HEK293 (cell line): ENCODE data around the gene SNTB2.

ENCODE experiments used
- ELK4 ChIP-seq: IDR thresholded peaks from 2 replicates; pipeline ENCODE4 v1.6.1; 2011; ENCODE audit warnings: mild to moderate bottlenecking, low read depth, low read length, borderline replicate concordance
- IKZF3 ChIP-seq: fragments of 450-650 bp; IDR thresholded peaks from 2 replicates; pipeline ENCODE4 v1.5.0; 2018; ENCODE audit warnings: missing biosample characterization, mild to moderate bottlenecking, missing genetic modification characterization, moderate library complexity
- TRIM28 ChIP-seq: IDR thresholded peaks from 2 replicates; pipeline ENCODE4 v1.6.1; 2011; ENCODE audit warnings: low read length, control low read depth, borderline replicate concordance
- ZNF121 ChIP-seq: fragments of 450-650 bp; formaldehyde crosslinking; IDR thresholded peaks from 2 replicates; pipeline ENCODE4 v1.5.1; 2016; ENCODE audit warnings: missing biosample characterization, missing genetic modification characterization
- ZNF133 ChIP-seq: fragments of 450-650 bp; formaldehyde crosslinking; IDR thresholded peaks from 2 replicates; pipeline ENCODE4 v1.5.1; 2016; ENCODE audit warnings: missing biosample characterization, missing genetic modification characterization
- ZNF2 ChIP-seq: fragments of 450-650 bp; formaldehyde crosslinking; IDR thresholded peaks from 2 replicates; pipeline ENCODE4 v1.5.1; 2016; ENCODE audit warnings: missing biosample characterization, missing genetic modification characterization
- ZNF302 ChIP-seq: fragments of 450-650 bp; formaldehyde crosslinking; IDR thresholded peaks from 2 replicates; pipeline ENCODE4 v1.5.1; 2016; ENCODE audit warnings: missing biosample characterization, missing genetic modification characterization, low read depth
- ZNF391 ChIP-seq: fragments of 450-650 bp; formaldehyde crosslinking; IDR thresholded peaks from 2 replicates; pipeline ENCODE4 v1.5.1; 2016; ENCODE audit warnings: low read depth, missing biosample characterization, missing genetic modification characterization, borderline replicate concordance
- ZNF513 ChIP-seq: fragments of 450-650 bp; IDR thresholded peaks from 2 replicates; pipeline ENCODE4 v1.5.1; 2018; ENCODE audit warnings: missing biosample characterization, missing genetic modification characterization
- ZNF530 ChIP-seq: fragments of 450-650 bp; formaldehyde crosslinking; IDR thresholded peaks from 2 replicates; pipeline ENCODE4 v1.5.1; 2016; ENCODE audit warnings: low read depth, missing biosample characterization, missing genetic modification characterization
- ZNF561 ChIP-seq: fragments of 450-650 bp; IDR thresholded peaks from 2 replicates; pipeline ENCODE4 v1.5.1; 2018; ENCODE audit warnings: missing biosample characterization, missing genetic modification characterization, borderline replicate concordance
- ZNF621 ChIP-seq: fragments of 450-650 bp; formaldehyde crosslinking; IDR thresholded peaks from 2 replicates; pipeline ENCODE4 v1.5.1; 2017; ENCODE audit warnings: missing biosample characterization, missing genetic modification characterization
- ZNF626 ChIP-seq: fragments of 450-650 bp; sonication (Bioruptor Pico); formaldehyde crosslinking; IDR thresholded peaks from 2 replicates; pipeline ENCODE4 v1.5.1; 2018; ENCODE audit warnings: missing biosample characterization, missing genetic modification characterization, inconsistent platforms
- ZNF76 ChIP-seq: fragments of 450-650 bp; formaldehyde crosslinking; IDR thresholded peaks from 2 replicates; pipeline ENCODE4; 2016; ENCODE audit warnings: low read depth, missing biosample characterization, missing genetic modification characterization, borderline replicate concordance
- ZNF776 ChIP-seq: fragments of 450-650 bp; formaldehyde crosslinking; IDR thresholded peaks from 2 replicates; pipeline ENCODE4 v1.5.0; 2017; ENCODE audit warnings: missing biosample characterization, missing genetic modification characterization, borderline replicate concordance
- TF ChIP-seq, protein P1 (sequence below): fragments of 450-650 bp; formaldehyde crosslinking; IDR thresholded peaks from 2 replicates; pipeline ENCODE4 v1.5.1; 2016; ENCODE audit warnings: missing biosample characterization, missing genetic modification characterization
- TF ChIP-seq, protein P2 (sequence below): fragments of 450-650 bp; formaldehyde crosslinking; IDR thresholded peaks from 2 replicates; pipeline ENCODE4 v1.5.1; 2016; ENCODE audit warnings: missing biosample characterization, missing genetic modification characterization
- TF ChIP-seq, protein P3 (sequence below): fragments of 450-650 bp; formaldehyde crosslinking; optimal IDR thresholded peaks from 2 replicates; pipeline ENCODE3; 2016; ENCODE audit warnings: missing biosample characterization, mild to moderate bottlenecking, missing genetic modification characterization
- TF ChIP-seq, protein P4 (sequence below): fragments of 450-650 bp; formaldehyde crosslinking; conservative IDR thresholded peaks from 2 replicates; pipeline ENCODE4 v1.5.1; 2016; ENCODE audit warnings: low read depth, missing biosample characterization, missing genetic modification characterization
- TF ChIP-seq, protein P5 (sequence below): fragments of 450-650 bp; formaldehyde crosslinking; IDR thresholded peaks from 2 replicates; pipeline ENCODE4 v1.5.1; 2017; ENCODE audit warnings: missing biosample characterization, missing genetic modification characterization
- TF ChIP-seq, protein P6 (sequence below): fragments of 450-650 bp; formaldehyde crosslinking; IDR thresholded peaks from 2 replicates; pipeline ENCODE4 v1.5.1; 2016; ENCODE audit warnings: missing biosample characterization, missing genetic modification characterization

The SNTB2 gene

DNA sequence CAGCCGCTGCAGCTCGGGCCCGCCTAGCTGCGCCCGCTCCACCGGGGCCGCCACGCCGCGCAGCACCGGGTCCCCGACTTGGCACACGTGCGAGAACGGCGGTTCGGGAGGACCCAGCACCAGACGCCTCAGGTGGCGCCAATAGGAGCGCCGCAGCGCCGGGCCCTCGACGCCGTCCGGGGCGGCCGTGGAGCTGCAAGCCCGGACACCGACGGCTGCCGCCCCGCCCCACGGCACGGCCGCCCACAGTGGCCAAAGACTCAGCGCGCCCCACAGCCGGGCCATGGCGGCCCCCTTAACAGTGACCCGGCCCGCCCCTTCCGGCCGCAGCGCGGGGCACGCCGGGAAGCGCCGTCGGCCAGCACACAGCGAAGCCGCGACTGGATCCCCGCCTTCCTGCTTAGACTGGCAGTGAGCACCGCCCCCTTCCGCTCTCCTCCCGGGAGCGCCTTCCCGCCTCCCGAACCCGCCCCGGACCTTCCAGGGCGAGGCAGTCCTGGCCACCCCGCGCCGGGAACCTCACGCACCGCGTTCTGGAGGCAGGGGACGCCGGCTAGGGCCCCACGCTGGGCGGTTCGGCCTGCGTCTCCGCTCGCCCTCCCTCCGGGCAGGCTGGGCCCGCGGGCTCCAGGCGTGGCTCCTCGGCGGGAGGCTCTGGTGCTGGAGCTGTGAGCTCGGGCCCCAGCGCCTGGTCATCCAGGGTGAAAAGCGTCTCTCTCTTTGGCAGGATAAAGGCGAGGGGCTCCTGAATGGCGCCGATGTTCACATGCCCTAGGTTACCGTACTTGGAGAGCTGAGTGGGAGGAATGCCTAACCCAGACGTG is 143.5 kb downstream of the SNTB2 start, which contains the start of gene PDF (continued):
- TF ChIP-seq ZNF530 (tag by site-specific recombination), result no peak
- TF ChIP-seq, protein P1, sequence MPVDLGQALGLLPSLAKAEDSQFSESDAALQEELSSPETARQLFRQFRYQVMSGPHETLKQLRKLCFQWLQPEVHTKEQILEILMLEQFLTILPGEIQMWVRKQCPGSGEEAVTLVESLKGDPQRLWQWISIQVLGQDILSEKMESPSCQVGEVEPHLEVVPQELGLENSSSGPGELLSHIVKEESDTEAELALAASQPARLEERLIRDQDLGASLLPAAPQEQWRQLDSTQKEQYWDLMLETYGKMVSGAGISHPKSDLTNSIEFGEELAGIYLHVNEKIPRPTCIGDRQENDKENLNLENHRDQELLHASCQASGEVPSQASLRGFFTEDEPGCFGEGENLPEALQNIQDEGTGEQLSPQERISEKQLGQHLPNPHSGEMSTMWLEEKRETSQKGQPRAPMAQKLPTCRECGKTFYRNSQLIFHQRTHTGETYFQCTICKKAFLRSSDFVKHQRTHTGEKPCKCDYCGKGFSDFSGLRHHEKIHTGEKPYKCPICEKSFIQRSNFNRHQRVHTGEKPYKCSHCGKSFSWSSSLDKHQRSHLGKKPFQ, result no peak
- no peak for TF ChIP-seq ZNF621 (tag by site-specific recombination)
- TF ChIP-seq, protein P2, sequence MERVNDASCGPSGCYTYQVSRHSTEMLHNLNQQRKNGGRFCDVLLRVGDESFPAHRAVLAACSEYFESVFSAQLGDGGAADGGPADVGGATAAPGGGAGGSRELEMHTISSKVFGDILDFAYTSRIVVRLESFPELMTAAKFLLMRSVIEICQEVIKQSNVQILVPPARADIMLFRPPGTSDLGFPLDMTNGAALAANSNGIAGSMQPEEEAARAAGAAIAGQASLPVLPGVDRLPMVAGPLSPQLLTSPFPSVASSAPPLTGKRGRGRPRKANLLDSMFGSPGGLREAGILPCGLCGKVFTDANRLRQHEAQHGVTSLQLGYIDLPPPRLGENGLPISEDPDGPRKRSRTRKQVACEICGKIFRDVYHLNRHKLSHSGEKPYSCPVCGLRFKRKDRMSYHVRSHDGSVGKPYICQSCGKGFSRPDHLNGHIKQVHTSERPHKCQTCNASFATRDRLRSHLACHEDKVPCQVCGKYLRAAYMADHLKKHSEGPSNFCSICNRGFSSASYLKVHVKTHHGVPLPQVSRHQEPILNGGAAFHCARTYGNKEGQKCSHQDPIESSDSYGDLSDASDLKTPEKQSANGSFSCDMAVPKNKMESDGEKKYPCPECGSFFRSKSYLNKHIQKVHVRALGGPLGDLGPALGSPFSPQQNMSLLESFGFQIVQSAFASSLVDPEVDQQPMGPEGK (tag by site-specific recombination), result peak; percentile 72; the same call in 1 of the 2 replicates
- TF ChIP-seq ZNF2, result no peak
- TF ChIP-seq ZNF776, result no peak
- no peak; the same call in 1 of the 2 replicates for TF ChIP-seq ZNF561
- no peak for TF ChIP-seq ZNF391 (tag by site-specific recombination)
- TF ChIP-seq IKZF3 (tag by site-specific recombination), result peak; percentile 99
- no peak for TF ChIP-seq ZNF626 (tag by site-specific recombination)
- TF ChIP-seq TRIM28, result no peak
- TF ChIP-seq, protein P3, sequence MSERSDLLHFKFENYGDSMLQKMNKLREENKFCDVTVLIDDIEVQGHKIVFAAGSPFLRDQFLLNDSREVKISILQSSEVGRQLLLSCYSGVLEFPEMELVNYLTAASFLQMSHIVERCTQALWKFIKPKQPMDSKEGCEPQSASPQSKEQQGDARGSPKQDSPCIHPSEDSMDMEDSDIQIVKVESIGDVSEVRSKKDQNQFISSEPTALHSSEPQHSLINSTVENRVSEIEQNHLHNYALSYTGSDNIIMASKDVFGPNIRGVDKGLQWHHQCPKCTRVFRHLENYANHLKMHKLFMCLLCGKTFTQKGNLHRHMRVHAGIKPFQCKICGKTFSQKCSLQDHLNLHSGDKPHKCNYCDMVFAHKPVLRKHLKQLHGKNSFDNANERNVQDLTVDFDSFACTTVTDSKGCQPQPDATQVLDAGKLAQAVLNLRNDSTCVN (tag by site-specific recombination), result peak; percentile 61
- TF ChIP-seq ZNF513 (tag by site-specific recombination), result peak; percentile 41; the same call in 1 of the 2 replicates
- peak; percentile 53; the same call in 1 of the 2 replicates for TF ChIP-seq ELK4
- TF ChIP-seq, protein P4, sequence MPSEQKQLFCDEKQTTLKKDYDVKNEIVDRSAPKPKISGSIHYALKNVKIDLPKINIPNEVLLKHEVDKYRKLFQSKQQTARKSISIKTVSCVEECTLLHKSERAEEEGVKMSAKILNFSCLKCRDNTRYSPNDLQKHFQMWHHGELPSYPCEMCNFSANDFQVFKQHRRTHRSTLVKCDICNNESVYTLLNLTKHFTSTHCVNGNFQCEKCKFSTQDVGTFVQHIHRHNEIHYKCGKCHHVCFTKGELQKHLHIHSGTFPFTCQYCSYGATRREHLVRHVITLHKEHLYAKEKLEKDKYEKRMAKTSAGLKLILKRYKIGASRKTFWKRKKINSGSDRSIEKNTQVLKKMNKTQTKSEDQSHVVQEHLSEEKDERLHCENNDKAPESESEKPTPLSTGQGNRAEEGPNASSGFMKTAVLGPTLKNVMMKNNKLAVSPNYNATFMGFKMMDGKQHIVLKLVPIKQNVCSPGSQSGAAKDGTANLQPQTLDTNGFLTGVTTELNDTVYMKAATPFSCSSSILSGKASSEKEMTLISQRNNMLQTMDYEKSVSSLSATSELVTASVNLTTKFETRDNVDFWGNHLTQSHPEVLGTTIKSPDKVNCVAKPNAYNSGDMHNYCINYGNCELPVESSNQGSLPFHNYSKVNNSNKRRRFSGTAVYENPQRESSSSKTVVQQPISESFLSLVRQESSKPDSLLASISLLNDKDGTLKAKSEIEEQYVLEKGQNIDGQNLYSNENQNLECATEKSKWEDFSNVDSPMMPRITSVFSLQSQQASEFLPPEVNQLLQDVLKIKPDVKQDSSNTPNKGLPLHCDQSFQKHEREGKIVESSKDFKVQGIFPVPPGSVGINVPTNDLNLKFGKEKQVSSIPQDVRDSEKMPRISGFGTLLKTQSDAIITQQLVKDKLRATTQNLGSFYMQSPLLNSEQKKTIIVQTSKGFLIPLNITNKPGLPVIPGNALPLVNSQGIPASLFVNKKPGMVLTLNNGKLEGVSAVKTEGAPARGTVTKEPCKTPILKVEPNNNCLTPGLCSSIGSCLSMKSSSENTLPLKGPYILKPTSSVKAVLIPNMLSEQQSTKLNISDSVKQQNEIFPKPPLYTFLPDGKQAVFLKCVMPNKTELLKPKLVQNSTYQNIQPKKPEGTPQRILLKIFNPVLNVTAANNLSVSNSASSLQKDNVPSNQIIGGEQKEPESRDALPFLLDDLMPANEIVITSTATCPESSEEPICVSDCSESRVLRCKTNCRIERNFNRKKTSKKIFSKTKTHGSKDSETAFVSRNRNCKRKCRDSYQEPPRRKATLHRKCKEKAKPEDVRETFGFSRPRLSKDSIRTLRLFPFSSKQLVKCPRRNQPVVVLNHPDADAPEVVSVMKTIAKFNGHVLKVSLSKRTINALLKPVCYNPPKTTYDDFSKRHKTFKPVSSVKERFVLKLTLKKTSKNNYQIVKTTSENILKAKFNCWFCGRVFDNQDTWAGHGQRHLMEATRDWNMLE (tag by site-specific recombination), result peak; percentile 18; the same call in 1 of the 2 replicates
- no peak for TF ChIP-seq ZNF302 (tag by site-specific recombination)
- TF ChIP-seq, protein P5, sequence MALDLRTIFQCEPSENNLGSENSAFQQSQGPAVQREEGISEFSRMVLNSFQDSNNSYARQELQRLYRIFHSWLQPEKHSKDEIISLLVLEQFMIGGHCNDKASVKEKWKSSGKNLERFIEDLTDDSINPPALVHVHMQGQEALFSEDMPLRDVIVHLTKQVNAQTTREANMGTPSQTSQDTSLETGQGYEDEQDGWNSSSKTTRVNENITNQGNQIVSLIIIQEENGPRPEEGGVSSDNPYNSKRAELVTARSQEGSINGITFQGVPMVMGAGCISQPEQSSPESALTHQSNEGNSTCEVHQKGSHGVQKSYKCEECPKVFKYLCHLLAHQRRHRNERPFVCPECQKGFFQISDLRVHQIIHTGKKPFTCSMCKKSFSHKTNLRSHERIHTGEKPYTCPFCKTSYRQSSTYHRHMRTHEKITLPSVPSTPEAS (tag by site-specific recombination), result no peak
- TF ChIP-seq ZNF76 (tag by site-specific recombination), result peak; percentile 91
- TF ChIP-seq ZNF121 (tag by site-specific recombination), result no peak
- no peak for TF ChIP-seq ZNF133
- TF ChIP-seq, protein P6, sequence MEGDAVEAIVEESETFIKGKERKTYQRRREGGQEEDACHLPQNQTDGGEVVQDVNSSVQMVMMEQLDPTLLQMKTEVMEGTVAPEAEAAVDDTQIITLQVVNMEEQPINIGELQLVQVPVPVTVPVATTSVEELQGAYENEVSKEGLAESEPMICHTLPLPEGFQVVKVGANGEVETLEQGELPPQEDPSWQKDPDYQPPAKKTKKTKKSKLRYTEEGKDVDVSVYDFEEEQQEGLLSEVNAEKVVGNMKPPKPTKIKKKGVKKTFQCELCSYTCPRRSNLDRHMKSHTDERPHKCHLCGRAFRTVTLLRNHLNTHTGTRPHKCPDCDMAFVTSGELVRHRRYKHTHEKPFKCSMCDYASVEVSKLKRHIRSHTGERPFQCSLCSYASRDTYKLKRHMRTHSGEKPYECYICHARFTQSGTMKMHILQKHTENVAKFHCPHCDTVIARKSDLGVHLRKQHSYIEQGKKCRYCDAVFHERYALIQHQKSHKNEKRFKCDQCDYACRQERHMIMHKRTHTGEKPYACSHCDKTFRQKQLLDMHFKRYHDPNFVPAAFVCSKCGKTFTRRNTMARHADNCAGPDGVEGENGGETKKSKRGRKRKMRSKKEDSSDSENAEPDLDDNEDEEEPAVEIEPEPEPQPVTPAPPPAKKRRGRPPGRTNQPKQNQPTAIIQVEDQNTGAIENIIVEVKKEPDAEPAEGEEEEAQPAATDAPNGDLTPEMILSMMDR, result peak; percentile 82
